ENCODE data around the gene LMAN2. TPM values are rescaled to one million over a fixed set of nuclear protein-coding genes. Genes with fewer than 3 reads are reported as not detected.

The LMAN2 gene
- total RNA-seq, 1 experiment from 2014 or later = 106 TPM

GRCh38 chr5:177297922-177298321 is 53.5 kb downstream of the LMAN2 start:
- Histone ChIP-seq H3K9me3 (ENCODE audit: control insufficient read depth, low read depth, low read length) (no peaks in the 10 kb centered on the region), H2AFZ (ENCODE audit: low read length) (no peak overlapping the region), H3K9ac (ENCODE audit: extremely low read depth, insufficient read length, low read length) (no peak overlapping the region), H2BK120ac (ENCODE audit: low read depth, low read length, poor library complexity, severe bottlenecking) (no peak overlapping the region), H4K8ac (replicated peaks; ENCODE audit: insufficient read length, low read depth, low read length) (no peak overlapping the region), H2BK15ac (ENCODE audit: low read depth, low read length) (no peak overlapping the region), H3K56ac (ENCODE audit: insufficient read length, low read depth, low read length) (no peak overlapping the region), H3K27me3 (ENCODE audit: insufficient read depth, low read length) (no peaks in the 10 kb centered on the region), H3K79me1 (ENCODE audit: insufficient read depth, low read depth, low read length, poor library complexity, severe bottlenecking) (peaks cover 4% of the 10 kb centered on the region), H2BK20ac (ENCODE audit: low read depth, low read length, poor library complexity, severe bottlenecking) (no peak overlapping the region), H3K27ac (ENCODE audit: insufficient read length, low read depth, low read length) (no peak overlapping the region), H3K4me2 (ENCODE audit: insufficient read depth, insufficient read length, low read length) (no peak overlapping the region), H3K4ac (ENCODE audit: low read depth, low read length) (no peak overlapping the region), H2AK5ac (ENCODE audit: insufficient read length, low read length) (no peak overlapping the region), H4K5ac (ENCODE audit: insufficient read length, low read depth, low read length) (no peak overlapping the region), H3T11ph (ENCODE audit: low read length) (no peak overlapping the region), H2BK12ac (ENCODE audit: insufficient read length, low read depth, low read length) (no peak overlapping the region), H3K79me2 (ENCODE audit: insufficient read depth, low read length) (no peaks in the 10 kb centered on the region), H4K20me1 (ENCODE audit: control insufficient read depth, insufficient read depth, insufficient read length) (no peaks in the 10 kb centered on the region), H3K4me1 (ENCODE audit: insufficient read depth, low read length) (no peaks in the 10 kb centered on the region), H3K18ac (ENCODE audit: insufficient read length, low read depth, low read length) (no peak overlapping the region), H3K23ac (ENCODE audit: insufficient read length, low read depth, low read length) (no peak overlapping the region), H4K91ac (ENCODE audit: insufficient read length, low read depth, low read length) (no peak overlapping the region), H3K14ac (ENCODE audit: insufficient read depth, low read length) (no peak overlapping the region), H3K23me2 (ENCODE audit: insufficient read length, low read depth, low read length, poor library complexity, severe bottlenecking) (peaks cover 3% of the 10 kb centered on the region), H2BK5ac (ENCODE audit: insufficient read length, low read length) (no peak overlapping the region)
- H3K27ac Mint-ChIP-seq = peak overlapping the region in 1 of 3 experiments; percentile 58; a peak in 2 of 7 replicates
- WGBS (ENCODE audit: extremely low coverage, insufficient read length, low lambda C conversion rate) = no CpG with 5 or more reads among the region's 2 CpGs
- H3K27me3 Mint-ChIP-seq (ENCODE audit: low read depth) = peaks cover 1% of the 10 kb centered on the region; the same call in 1 of the 2 replicates
- H3K9me3 Mint-ChIP-seq = no peaks in the 10 kb centered on the region
- H3K36me3 Mint-ChIP-seq (ENCODE audit: insufficient read depth in 1 of 3, low read depth in 3 of 3) = peaks cover 31 to 66% (median 42%) of the 10 kb centered on the region in 3 experiments
- H3K4me1 Mint-ChIP-seq = peaks cover 37 to 48% of the 10 kb centered on the region in 2 experiments
- no peak for TF ChIP-seq CTCF (conservative IDR thresholded peaks at IDR 0.05)
- DNase-seq = no peak
- H3K4me3 Mint-ChIP-seq = peak overlapping the region in 1 of 2 experiments; percentile 28; a peak in 1 of 5 replicates
